Activated CD4-positive, alpha-beta T cell treated with anti-CD3 and anti-CD28 coated beads, Interleukin-10, Interleukin-2, amounts not matched to agents 100 ng/mL and 50 ng/mL, durations not matched to agents 16 hours and 8 hours (primary cell): ENCODE data around the gene FGF14.

Experiments used
- DNase-seq: peaks from one replicate; pipeline ENCODE4 v3.0.0-alpha.2; 2020

Gene FGF14

GRCh38 chr13:102401766-102402165 lies at the start of gene FGF14:
TSS of gene FGF14 (minus strand) at chr13:102402048.
- no peak for DNase-seq

DNA sequence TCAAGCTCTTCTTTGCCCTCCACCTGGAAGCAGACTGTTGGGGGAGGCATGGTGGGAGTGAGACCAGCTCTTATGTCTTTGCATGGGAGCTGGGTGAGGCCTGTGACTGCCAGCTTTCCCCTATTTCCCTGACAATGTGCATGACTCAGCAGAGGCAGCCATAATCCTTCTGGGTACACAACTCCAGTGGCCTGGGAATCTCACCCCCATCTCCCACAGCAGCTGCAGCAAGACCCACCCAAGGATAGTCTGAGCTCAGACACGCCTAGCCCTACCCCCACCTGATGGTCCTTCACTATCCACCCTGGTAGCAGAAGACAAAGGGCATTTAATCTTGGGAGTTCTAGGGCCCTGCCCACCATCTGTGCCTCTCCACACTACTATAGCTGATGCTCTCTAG lies 41.4 kb upstream of the FGF14 start:
- DNase-seq: no peak

DNA sequence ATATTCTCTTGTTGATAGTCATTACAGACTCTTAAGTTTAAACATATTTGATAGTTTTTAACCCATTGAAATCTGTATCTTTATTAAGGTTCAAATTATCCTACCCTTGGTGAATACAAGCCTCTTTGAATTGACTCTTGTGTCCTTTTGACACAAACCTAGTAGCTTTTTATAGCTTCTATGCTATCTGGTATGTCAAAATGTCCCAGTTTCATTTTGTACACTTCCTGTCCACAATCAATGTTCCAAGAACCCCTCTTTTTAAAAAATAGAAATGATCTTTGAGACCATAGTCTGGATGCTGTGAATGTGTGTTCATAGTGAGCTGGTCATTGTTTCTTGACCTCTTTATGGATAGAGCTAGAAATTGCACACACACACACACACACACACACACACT lies 39.2 kb upstream of the FGF14 start:
- DNase-seq: no peak

- DNase-seq: no peak
Measured at GRCh38 chr13:102440259-102440936, 38.5 kb upstream of the FGF14 start.

DNA sequence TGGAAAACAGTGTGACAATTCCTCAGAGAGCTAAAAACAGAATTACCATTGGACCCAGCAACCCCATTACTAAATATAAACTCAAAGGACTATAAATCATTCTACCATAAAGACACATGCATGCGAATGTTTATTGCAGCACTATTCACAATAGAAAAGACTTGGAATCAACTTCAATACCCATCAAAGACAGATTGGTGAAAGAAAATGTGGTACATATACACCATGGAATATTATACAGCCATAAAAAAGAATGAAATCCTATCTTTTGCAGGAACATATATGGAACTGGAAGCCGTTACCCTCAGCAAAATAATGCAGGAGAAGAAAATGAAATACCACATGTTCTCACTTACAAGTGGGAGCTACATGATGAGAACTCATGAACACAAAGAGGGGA lies 20.8 kb upstream of the FGF14 start:
- DNase-seq: no peak

- DNase-seq: no peak
Measured at GRCh38 chr13:102405499-102406100, 3.8 kb upstream of the FGF14 start.

DNA sequence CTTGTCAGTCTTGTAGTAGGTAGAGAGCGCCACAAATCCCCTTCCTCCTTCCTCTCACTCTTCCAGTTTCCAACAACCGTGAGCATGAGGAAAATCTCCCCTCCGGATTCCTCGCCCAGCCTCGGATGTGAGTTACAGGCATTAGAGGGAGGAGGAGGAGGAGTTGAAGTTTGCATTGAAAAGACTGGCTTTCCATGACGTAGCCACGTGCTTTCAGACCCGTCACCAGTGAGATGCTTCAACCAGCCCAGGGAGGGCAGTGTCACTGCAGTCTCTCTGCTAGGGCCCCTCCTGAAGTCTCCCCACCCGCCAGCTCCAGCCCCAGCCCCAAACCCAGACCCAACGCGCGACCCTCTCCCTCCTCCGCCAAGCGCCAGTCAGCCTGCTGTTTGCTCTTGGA lies 442 bp upstream of the FGF14 start:
- peak; percentile 35 for DNase-seq

DNA sequence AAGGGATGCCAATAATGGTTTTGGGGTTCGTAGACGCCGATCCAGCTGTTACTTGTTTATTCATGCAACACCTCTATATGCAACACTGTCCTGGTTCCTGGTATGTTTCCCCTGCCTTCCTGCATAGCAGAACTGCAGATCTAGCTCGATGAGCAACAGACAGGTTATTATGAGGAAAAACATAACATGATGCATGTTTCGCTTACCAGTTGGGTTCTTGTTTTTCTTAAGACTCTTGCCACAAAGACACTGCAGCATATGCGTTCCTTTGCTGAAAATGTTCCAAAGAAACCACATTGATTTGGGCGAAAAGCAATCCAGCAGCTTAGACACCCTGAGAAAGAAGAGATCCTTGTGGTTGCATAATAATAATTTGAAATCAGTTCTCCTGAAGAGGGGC lies 583 bp downstream of the FGF14 start:
- DNase-seq: no peak

GRCh38 chr13:102400675-102401145 lies 1.1 kb downstream of the FGF14 start:
- no peak for DNase-seq

DNA sequence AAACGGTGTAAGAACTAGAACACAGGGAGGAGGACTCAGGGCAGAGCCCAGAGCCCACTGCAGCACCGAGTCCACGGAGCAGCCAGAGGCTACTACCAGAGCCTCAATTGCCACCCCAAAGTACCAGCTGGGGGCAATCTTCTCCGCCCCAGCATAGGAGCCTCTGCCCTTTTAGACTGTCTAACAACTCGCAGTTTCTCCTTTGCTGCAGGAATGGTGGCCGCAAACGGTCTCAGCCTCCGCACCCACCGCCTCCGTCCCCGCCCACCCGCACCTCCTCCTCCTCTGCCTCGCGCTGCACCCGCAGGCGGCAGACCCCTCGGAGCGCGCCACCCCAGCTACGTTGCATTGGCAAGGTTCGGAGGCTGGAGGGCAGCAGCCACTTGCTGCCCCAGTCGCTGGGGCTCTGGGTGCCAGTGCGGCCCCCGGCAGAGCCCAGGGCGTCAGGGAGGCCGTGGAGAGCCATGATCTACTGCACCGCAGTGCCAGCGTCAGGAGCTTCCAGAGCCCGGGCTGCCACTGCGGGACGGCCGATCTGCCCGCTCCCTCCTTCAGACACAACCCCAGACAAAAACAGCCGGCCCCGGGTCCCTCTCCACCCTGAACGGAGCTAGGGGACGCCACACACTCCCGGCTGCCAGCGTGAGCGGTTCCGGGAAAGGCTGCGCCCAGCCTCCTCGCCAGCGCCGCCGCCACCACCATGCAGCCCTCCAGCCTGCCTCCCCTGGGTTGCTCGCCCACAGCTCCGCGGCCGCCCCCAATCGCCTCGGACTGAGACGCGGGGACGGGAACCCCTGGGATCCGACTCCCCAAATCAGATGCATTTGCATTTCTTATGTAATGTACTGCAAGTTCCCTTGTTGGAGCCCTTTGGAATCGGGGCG lies 1.8 kb downstream of the FGF14 start:
- peak; percentile 23 for DNase-seq

GRCh38 chr13:102395939-102396338 lies 5.9 kb downstream of the FGF14 start:
- DNase-seq: no peak

GRCh38 chr13:102395174-102395573 lies 6.7 kb downstream of the FGF14 start:
- DNase-seq: no peak

- peak; percentile 97 for DNase-seq
Measured at GRCh38 chr13:102394158-102395053, 7.4 kb downstream of the FGF14 start.

DNA sequence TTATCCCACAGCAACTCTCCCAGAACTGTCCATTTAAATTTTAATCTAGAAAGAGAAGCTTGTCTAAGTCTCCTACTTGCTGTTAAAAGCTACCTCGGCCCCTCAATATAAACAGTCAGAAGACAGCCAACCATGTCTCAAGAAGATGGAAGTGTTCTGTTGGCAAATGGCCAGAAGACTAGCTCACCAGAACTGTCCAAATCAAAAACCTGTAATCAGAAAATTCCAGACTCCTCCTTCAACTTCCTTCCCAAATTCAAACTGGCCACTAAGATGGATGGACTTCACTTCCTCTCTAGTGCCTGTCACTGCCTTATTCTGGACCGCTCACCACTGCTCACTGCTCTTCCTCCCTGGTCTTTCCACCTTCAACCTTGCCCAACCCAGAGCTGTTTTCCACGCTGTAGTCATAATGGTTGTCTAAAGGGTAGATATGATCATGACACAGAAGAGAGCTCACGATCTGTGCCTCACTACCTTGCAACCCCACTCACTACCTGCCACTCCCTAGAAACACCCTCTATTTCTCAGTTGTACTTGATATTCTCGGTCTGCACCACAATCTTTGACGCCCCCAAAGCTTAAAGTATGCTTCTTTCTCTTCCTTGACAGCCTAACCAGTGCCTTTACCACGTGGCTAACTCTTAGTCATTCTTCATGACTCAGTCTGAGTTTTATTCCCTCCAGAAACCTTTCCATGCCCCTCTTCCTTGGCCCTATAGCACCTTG lies 9.2 kb downstream of the FGF14 start:
- DNase-seq: peak; percentile 10

DNA sequence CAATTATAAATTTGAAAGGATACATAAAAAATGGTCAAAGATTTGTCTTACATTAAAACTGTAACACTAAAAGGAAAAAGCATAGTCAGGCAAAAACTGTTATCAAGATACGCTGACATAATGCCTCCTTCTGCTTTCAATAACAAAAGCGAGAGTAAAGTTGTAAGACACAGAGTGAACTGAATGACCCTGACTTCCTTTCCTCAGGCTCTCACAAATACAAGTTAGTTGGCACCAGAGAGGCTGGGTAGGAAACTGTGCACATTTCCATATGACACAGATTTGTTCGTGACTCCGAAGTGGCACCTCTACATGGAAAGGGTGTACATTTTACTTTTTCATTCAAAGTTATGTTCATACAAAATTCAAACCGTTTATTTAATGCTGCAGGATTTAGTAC lies 15.4 kb downstream of the FGF14 start:
- no peak for DNase-seq

- no peak for DNase-seq
Measured at GRCh38 chr13:102380012-102380411, 21.8 kb downstream of the FGF14 start.

- DNase-seq: no peak
Measured at GRCh38 chr13:102376318-102376717, 25.5 kb downstream of the FGF14 start.

GRCh38 chr13:102374726-102375125 lies 27.1 kb downstream of the FGF14 start:
- no peak for DNase-seq

- no peak for DNase-seq
Measured at GRCh38 chr13:102374233-102374632, 27.6 kb downstream of the FGF14 start.

DNA sequence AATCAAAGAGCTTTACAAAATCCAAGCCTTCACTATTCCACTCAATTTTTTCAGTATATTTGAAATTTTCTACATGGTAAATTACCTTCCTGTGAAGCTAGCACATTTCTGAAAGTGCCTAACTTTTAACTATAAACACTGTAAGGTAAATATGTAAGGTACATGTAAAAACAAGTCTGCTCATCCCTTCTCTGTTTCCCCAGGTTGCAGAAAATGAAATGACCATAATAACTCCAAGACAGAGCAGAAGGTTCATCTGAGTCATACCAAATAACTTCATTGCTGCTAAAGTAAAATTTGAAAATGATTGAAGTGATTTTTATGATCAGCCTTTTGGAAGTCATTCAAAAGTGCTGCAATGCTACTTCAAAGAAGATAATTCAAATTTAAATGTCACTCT lies 28.6 kb downstream of the FGF14 start:
- DNase-seq: no peak

DNA sequence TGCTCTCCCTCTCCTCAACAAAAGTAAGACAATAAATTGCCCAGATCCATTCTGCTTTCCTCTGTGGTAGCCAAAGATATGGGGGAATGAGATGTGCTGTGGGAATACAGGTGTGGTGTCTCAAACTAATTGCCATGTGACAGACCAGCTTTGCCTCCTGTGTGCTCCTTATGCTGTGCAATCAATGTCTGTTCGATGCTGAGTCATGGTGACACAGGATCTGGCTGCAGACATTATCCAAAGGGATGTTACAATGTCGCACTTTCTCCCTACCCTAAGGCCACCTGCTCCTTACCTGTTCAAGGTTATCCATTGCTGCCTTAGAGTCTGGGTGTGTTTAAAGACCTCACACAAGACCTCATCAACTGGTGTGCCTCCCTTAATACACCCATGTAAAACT lies 32.5 kb downstream of the FGF14 start:
- DNase-seq: no peak

GRCh38 chr13:102367836-102368235 lies 34.0 kb downstream of the FGF14 start:
- no peak for DNase-seq
